ENCODE measurements around the gene INVS.
"Not testable (repeated sequence)": the region's sequence is repeated elsewhere in the genome, so short reads cannot be mapped to it uniquely, and the experiment has no call there.

Gene INVS

DNA sequence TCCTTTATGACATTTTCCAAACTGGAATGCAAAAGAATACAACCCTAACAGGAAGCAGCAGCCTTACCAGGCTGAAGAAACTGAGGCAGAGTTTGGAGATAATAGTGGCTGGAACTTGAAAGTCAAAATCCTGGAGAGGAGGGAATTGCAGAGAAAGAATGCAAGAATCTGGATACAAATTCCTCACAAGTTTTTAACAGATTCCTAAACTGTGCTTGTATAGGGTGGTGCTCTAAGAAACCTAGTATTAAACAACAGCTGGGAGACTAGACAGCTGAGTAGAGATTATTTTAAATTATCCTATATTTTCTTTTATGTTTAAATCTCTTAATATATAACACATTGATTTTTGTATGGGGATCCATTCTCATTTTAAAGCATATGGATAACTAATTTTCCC, 30.7 kb downstream of the INVS start:
- no peak for DNase-seq

DNA sequence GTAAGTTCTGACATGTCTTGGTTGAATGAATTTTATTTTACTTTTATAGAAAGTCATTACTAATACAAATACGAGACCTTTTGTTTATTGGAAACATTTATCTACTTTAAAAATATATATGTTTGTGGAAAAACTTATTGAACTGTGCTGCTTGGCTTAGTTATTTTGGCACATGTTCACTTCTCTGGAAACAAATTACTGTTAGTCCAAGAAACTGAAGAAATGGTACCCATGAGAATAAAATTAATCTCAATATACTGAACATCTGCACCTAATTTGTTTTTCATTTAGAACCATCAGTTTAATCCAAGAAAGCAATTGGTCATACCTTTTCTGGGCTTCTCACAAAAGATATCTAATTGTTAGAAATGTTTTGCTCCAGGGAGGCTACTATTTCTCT, 32.2 kb downstream of the INVS start:
- DNase-seq: no peak

DNA sequence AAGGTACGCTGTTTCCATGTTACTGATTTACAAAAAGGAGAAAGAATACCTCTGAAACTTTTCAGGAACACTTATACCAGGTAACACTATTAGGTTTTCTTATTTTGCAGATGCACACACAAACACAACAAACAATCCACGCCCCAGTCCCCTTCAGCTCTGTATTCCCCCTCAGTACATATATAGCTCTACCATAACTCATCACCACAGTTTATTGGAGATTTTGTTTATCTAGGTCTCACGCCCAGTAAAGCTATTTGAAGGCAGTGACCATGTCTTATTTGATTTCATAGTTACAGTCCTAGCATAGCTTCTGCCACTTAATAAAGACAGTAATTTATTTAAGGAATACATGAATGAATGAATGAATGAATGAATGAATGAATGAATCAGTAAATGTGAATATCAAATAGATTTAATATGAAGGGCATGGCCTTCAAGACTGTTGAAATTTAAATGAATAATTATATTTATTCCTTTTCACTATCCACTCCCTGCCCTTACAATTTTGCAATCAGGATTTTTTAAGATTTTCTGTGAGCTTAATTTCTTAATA, 32.9 kb downstream of the INVS start:
- no peak for DNase-seq

DNA sequence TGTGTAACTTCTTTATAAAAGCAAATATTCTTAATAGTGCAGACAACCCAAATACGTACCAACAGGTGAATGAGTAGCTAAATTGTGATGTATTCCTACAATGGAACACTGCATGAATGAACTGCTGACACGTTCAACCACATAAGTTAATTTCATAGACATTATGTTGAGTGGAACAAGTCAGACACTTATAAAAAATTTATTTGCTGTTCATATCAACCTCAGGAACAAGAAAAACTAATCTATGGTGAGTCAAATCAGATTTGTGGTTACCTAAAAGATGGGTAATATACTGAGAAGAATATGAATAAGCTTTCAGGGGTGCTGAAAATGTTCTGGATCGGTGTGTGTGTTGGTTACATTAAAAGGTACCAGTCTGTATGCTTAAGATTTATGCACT, 35.7 kb downstream of the INVS start:
- no peak for DNase-seq

DNA sequence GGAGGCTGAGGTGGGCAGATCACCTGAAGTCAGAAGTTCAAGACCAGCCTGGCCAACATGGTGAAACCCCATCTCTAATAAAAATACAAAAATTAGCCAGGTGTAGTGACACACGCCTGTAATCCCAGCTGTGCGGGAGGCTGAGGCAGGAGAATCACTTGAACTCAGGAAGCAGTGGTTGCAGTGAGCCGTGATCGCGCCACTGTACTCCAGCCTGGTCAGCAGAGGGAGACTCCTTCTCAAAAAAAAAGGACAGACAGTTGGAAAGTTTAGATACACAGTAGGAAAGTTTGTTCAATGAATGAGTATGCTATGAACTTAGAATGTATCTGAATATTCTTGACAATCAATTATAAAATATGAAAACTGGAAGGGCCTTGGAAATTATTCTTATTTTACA, 37.8 kb downstream of the INVS start:
- DNase-seq: not testable (repeated sequence)

DNA sequence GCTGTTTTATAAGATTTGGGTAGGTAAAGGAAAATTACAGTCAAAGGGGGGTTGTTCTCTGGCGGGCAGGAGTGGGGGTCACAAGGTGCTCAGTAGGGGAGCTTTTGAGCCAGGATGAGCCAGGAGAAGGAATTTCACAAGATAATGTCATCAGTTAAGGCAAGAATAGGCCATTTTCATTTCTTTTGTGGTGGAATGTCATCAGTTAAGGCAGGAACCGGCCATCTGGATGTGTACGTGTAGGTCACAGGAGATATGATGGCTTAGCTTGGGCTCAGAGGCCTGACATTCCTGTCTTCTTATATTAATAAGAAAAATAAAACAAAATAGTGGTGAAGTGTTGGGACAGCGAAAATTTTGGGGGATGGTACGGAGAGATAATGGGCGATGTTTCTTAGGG, 41.3 kb downstream of the INVS start:
- not testable (repeated sequence) for DNase-seq

DNA sequence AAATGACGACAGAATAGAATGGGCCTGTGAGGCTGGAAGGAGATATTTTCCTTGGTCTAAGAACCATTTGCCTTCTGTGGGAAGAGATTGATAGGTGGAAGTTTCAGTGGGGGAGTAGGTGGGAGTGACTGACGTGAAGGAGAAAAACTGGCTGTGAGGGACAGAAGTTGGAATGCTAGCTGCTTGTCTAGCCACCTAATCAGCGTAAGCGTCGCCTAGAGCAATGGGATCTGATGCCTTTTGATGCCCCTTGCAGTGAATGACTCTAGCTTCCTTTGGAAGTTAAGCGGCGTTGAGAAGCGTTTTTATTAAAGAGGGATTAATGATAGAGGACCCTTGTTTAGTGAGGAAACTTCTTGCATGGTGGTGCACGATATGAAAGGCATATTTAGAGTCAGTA, 42.8 kb downstream of the INVS start:
- DNase-seq: not testable (repeated sequence)

DNA sequence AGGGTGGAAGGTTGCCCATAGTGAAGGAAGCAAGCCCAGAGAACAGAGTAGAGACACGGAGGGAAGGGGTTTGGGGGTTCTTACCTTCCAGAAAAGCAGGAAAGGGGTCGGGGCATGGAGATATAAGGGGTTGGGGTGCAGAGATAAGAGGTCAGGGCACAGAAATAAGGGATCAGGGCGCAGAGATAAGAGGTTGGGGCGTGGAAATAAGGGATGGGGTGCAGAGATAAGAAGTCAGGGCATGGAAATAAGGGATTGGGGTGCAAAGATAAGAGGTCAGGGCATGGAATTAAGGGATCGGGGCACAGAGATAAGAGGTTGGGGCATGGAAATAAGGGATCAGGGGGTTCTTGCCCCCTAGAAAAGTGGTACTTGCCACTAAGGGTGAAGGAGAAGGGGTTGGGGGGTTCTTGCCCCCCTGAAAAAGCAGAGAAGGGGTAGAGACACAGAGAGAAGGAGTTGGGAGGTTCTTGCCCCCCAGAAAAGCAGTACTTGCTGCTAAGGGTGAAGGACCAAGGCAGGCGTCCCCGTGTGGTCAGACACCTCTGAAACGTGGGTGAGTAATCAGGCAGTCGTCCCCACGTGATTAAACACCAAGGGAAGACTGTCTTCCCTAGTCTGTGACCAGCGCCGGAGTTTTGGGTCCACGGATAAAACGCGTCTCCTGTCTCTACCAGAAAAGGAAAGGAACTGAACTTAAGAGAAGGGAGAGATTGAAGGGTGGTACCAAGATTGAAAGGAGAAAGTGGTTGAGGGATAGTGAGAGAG, 46.3 kb downstream of the INVS start:
- not testable (repeated sequence) for DNase-seq

DNA sequence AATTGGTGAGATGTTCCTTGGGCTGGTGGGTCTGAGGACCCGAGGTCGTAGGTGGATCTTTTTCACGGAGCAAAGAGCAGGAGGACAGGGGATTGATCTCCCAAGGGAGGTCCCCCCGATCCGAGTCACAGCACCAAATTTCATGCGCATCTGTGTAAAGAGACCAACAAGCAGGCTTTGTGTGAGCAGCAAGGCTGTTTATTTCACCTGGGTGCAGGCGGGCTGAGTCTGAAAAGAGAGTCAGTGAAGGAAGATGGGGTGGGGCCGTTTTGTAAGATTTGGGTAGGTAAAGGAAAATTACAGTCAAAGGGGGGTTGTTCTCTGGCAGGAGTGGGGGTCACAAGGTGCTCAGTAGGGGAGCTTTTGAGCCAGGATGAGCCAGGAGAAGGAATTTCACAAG, 46.9 kb downstream of the INVS start:
- not testable (repeated sequence) for DNase-seq

DNA sequence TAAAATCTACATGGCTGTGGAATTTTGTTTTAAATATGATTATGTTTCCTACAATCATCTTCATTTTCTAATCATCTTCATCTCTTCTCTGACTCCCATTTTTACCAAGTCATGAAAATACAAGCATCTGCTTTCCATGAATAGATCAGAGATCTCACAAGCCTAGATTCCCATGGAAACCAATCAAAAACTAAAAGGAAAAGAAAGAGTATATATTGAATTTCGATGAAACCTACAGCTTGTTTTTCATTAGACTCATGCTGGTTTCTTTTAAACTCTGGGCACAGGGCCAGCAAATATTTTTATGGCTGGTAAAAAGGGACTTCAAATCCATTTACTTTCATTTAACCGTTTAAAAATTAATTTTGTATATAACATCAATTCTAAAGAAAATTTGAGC, 51.2 kb downstream of the INVS start:
- no peak for DNase-seq

DNA sequence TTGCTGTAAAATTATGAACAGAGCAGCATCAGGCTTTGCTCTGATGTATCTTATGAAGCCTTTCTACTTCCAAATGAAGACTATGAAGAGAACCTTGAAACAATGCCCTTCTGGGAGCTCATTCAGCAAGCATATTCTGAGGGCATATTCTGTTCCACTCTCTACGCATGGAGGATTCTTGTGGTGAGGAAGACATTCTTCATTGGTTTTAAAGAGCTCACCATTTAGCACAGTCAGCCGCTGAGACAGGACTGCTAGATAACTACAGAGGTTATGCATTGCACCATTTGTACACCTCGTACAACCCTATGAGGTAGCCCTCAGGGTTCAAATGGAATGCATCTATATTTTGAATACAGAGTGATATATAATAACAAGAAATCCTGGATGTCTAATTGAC, 61.0 kb downstream of the INVS start:
- DNase-seq: no peak

DNA sequence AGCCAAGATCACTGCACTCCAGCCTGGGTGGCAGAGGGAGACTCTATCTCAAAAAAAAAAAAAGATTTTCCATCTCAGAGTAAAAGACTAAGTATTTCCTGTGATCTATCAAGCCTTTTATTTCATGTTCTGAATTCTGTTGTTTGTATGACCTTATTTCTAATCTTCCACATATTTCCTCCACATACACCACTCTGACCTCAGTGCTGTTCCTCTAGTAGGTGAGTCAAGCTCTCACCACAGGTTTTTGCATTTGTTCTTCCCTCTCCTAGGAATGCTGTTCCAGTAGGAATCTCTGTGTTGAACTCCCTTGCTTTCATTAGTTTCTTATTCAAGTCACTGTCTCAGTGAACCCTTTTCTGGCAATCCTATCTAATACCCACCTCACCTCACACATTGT, 68.1 kb downstream of the INVS start:
- DNase-seq: no peak

DNA sequence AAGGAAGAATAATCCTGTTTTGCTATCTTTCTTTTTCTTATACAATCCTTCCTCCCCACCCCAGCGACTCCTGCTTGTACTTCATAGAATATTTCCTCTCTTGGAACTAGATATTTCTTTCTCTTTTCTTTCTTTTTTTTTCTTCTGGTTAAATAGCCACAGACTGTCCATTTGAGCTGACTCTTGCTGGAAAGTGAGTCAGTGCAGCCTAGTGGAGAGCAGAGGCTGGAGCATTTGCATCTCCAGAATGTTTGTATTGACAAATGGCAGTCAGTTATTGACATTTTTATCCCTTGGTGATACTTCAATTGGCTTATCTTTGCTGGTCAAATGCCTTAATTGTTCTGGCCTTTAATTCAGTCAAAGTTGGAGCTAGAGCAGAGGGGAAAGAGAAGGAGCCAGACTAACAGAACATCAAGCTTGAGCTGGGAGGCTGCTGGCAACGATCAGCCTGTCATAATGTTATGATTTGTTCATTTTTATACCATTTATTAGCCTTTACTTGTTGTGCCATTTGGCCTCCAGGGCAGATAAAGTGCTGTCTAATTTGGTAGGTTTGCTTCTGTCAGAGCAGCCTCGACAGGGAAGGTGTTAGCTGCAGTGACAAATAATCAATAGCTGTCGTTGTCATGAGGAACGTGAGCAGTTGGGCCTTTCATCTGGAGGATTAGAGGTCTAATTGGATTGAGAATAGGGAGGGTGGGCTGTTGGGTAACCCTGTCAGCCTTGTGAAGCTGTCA, 69.0 kb downstream of the INVS start:
- DNase-seq: no peak

DNA sequence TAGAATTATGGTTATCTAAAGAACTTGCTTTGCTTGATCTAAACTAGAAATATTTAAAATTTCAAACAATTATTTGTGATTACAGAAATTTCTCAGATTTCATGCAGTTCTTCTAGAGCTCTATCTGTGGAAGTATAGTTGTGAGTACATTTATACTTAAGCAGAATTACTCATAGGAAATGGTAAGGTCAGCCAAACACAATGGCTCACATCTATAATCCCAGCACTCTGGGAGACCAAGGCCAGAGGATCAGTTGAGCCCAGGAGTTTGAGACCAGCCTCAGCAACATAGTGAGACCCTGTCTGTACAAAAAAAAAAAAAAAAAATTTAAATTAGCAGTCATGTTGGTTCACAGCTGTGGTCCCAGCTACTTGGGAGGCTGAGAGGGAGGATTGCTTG, 71.0 kb downstream of the INVS start:
- DNase-seq: no peak

DNA sequence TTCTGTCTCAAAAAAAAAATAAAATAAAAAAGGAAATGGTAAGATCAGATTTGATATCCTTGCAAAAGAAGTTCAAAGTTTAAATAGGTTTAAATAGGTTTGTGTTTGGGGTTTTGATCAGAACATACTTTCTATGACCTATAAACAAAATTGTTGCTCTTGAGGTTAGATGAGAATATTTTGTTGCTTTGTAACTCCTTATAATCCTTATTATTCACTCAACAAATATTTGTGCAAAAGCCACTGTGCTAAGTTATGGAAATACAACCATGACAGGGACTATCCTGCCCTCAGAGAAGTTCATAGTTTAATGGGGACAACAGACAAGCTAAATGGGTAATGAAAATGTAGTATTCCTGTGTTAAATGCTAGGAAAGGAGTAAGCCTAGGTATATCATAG, 71.5 kb downstream of the INVS start:
- DNase-seq: no peak

DNA sequence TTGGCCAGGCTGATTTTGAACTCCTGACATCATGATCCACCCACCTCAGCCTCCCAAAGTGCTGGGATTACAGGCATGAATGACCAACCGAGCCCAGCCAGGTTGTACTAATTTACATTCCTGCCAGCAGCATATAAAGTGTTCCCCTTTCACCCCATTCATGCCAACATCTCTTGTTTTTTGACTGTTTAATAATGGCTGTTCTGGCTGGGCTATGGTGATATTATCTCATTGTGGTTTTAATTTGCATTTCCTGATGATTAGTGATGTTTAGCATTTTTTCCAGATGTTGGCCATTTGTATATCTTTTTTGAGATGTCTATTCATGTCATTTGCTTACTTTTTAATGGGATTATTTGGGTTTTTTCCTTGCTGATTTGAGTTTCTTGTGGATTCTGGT, 87.3 kb downstream of the INVS start:
- DNase-seq: no peak

DNA sequence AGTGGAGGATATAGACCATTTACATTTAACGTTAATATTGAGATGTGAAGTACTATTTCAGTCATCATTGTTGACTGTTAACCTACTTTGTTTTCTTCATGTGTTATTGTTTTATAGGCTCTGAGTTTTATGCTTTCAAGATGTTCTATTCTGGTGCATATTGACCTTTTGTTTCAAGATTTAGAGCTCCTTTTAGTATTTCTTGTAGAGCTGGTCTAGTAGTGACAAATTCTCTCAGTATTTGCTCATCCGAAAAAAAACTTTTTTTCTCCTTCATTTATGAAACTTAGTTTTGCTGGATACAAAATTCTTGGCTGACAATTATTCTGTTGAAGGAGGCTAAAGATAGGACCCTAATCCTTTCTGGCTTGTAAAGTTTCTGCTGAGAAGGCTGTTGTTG, 91.3 kb downstream of the INVS start:
- no peak for DNase-seq

DNA sequence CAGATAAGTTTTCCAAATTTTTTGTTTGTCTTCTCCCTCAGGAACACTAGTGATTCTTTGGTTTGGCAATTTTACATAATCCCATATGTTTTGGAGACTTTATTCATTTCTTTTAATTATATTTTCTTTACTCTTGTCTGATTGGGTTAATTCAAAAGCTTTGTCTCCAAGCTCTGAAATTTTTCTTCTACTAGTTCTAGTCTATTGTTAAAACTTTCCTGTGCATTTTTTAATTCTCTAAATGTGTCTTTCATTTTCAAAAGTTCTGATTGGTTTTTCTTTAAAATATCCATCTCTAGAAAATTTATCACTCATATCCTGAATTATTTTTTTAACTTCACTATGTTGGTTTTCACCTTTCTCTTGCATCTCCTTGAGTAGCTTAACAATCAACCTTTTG, 92.2 kb downstream of the INVS start:
- DNase-seq: no peak

DNA sequence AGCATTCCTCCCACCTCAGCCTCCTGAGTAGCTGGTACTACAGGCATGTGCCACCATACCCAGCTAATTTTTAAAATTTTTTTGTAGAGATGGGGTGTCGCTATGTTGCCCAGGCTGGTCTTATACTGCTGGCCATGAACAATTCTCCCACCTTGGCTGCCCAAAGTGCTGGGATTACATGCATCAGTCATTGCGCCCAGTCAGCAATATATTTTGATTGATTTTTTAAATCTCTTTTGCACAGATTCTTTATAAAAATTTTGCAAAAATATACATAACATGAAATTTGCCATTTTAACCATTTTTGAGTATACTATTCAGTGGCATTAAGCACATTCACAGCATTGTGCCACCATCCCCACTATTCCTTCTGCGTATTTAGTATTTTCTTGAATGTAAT, 94.0 kb downstream of the INVS start:
- DNase-seq: no peak

DNA sequence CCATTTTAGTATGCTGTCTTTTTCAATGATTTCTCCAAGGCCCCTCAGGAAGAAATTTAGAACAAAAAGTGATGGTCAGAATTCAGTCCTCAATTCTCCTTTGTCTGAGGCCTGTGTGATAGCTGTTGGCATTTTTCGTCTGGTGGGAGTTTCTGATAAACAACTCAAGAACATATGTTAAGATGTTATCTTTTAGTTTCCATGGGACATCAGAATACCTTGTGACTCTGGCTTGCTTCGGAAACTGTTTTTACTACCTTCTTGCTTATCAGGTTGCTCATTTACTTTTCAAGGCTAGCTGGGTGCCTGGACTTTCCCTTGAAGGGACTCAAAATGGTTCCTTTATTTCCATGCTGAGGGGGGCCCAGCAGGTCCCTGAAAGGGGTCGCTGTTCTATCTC, 97.2 kb downstream of the INVS start:
- no peak for DNase-seq

DNA sequence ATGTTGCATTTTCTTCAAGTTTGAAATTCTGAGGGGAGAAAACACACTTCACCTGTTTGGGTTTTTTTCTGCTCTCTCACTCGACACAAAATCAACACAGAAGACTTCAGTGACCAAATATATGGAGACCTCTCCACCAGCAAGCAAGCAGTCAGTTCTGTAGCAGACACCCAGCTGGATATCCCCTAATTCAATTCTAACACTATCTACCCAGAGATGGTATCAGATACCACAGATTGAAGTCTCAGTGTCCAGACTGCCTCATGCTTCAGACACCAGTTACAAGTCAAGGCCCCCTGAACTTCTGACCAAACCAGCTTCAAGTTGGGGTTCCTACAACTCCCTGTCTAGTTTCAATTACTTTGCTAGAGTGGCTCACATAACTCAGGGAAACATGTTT, 97.8 kb downstream of the INVS start:
- DNase-seq: no peak

DNA sequence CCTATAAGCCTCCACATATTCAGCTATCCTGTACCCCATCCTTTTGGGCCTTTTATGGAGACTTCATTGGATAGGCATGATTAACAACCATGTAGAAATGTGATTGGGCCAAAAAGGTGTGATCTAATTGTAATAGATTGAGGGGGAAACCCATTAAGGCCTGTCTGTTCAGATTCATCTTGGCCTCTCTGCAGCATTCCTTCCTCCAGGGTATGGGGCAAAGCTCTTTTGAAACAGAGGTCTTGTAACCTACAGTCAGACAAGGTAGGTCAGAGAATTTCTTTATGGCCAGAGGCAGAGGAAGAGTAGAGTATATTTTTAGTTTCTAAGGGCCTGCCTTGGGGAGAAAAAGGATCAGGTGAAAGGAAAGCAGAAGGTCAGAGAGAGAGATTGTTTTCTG, 98.5 kb downstream of the INVS start:
- DNase-seq: no peak

DNA sequence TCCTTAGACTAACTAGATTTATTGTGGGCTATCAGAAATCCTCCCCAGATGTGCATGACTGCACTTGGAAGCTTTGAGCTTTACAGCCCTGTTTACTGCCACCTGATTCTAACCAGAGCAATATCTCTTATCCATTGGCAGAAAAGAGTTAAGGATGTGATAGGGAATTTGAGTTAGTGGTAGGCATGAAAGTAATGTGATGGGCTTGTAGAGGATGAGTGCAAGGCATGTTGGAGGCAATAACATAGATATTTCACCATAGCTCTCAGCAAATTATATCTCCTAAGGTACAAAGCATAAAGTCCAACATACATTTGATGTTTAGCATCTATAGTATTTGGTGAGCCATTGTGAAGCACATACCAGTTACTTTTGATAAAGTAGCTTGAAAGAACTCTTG, 103.8 kb downstream of the INVS start:
- no peak for DNase-seq

DNA sequence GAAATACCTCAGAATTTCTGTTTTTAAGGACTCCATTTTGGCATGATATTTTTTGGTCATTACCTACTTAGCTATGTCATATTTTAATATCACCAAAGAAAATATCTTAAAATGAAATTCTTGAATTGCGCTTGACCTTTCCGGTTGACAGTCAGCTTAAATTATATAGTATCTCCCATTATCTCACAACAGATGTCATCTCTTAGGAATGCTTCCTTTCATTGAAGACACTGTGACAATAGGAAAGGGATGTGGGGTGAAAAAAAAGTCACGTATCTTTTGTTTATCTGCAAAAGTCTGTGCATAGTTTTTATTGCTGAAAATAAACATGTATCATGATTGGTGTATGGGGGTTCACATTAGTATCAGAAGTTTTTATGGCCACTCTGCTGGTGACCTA, 105.8 kb downstream of the INVS start:
- DNase-seq: no peak
